ENCODE measurements around the gene SLC7A10. TPM values are rescaled to one million over a fixed set of nuclear protein-coding genes. Genes with fewer than 3 reads are reported as not detected.

The SLC7A10 gene
- total RNA-seq, 1 experiment from 2014 or later: 2.9 TPM

- Histone ChIP-seq H2BK5ac (ENCODE audit: insufficient read length, low read length) (no peak overlapping the region), H2AK5ac (ENCODE audit: insufficient read length, low read length) (no peak overlapping the region), H2BK12ac (ENCODE audit: insufficient read length, low read depth, low read length) (no peak overlapping the region), H4K20me1 (ENCODE audit: control insufficient read depth, insufficient read depth, insufficient read length) (no peaks in the 10 kb centered on the region), H2AFZ (ENCODE audit: low read length) (no peak overlapping the region), H3K4ac (ENCODE audit: low read depth, low read length) (no peak overlapping the region), H3T11ph (ENCODE audit: low read length) (no peak overlapping the region), H3K27me3 (ENCODE audit: insufficient read depth, low read length) (no peaks in the 10 kb centered on the region), H3K79me2 (ENCODE audit: insufficient read depth, low read length) (no peaks in the 10 kb centered on the region), H3K56ac (ENCODE audit: insufficient read length, low read depth, low read length) (no peak overlapping the region), H3K79me1 (ENCODE audit: insufficient read depth, low read depth, low read length, poor library complexity, severe bottlenecking) (no peaks in the 10 kb centered on the region), H2BK20ac (ENCODE audit: low read depth, low read length, poor library complexity, severe bottlenecking) (no peak overlapping the region), H3K23me2 (ENCODE audit: insufficient read length, low read depth, low read length, poor library complexity, severe bottlenecking) (no peaks in the 10 kb centered on the region), H3K27ac (ENCODE audit: insufficient read length, low read depth, low read length) (no peak overlapping the region), H4K5ac (ENCODE audit: insufficient read length, low read depth, low read length) (no peak overlapping the region), H4K8ac (replicated peaks; ENCODE audit: insufficient read length, low read depth, low read length) (no peak overlapping the region), H3K4me2 (ENCODE audit: insufficient read depth, insufficient read length, low read length) (no peak overlapping the region), H4K91ac (ENCODE audit: insufficient read length, low read depth, low read length) (no peak overlapping the region), H2BK120ac (ENCODE audit: low read depth, low read length, poor library complexity, severe bottlenecking) (no peak overlapping the region), H3K4me1 (ENCODE audit: insufficient read depth, low read length) (no peaks in the 10 kb centered on the region), H3K23ac (ENCODE audit: insufficient read length, low read depth, low read length) (no peak overlapping the region), H3K14ac (ENCODE audit: insufficient read depth, low read length) (no peak overlapping the region), H2BK15ac (ENCODE audit: low read depth, low read length) (no peak overlapping the region), H3K9me3 (ENCODE audit: control insufficient read depth, low read depth, low read length) (no peaks in the 10 kb centered on the region), H3K9ac (ENCODE audit: extremely low read depth, insufficient read length, low read length) (no peak overlapping the region), H3K18ac (ENCODE audit: insufficient read length, low read depth, low read length) (no peak overlapping the region)
- TF ChIP-seq CTCF (conservative IDR thresholded peaks at IDR 0.05): no peak; the same call in 2 of the 3 replicates
- Mint-ChIP-seq H3K9me3 (no peaks in the 10 kb centered on the region), H3K4me3 (no peak overlapping the region), H3K27ac (0 out of 7 replicates have a peak overlapping the region, but pooled peaks of 1 of the 3 experiments have one; percentile 62), H3K36me3 (ENCODE audit: insufficient read depth in 1 of 3, low read depth in 3 of 3) (no peaks in the 10 kb centered on the region), H3K4me1 (peaks cover 3 to 4% of the 10 kb centered on the region in 2 experiments; a peak in 1 of 4 replicates), H3K27me3 (ENCODE audit: low read depth) (peaks cover 10% of the 10 kb centered on the region)
- WGBS (ENCODE audit: extremely low coverage, insufficient read length, low lambda C conversion rate): no CpG with 5 or more reads among the region's 16 CpGs
- no peak for DNase-seq
These were observed 11.2 kb upstream of the SLC7A10 start for GRCh38 chr19:33236696-33237390.
